Measurements from ENCODE around the gene CCNB1.
"Not testable (repeated sequence)": the region's sequence is repeated elsewhere in the genome, so short reads cannot be mapped to it uniquely, and the experiment has no call there.

The CCNB1 gene

GRCh38 chr5:69187342-69187741 is 20.4 kb downstream of the CCNB1 start:
- no peak for DNase-seq

GRCh38 chr5:69188811-69189161 is 21.8 kb downstream of the CCNB1 start:
- no peak for DNase-seq

- DNase-seq, result peak; percentile 91
Measured at GRCh38 chr5:69189162-69190086, 22.5 kb downstream of the CCNB1 start, which contains the start of gene CENPH. Gene CENPH (plus strand): TSS chr5:69189583. CDS start chr5:69189635, 52 bp downstream.

- DNase-seq, result no peak
Measured at GRCh38 chr5:69202497-69202896, 35.5 kb downstream of the CCNB1 start.

- DNase-seq, result no peak
Measured at GRCh38 chr5:69206528-69207190, 39.7 kb downstream of the CCNB1 start.

GRCh38 chr5:69209602-69210001 is 42.7 kb downstream of the CCNB1 start:
- no peak for DNase-seq

- DNase-seq, result no peak
Measured at GRCh38 chr5:69211200-69211599, 44.2 kb downstream of the CCNB1 start.

- DNase-seq, result no peak
Measured at GRCh38 chr5:69212022-69212421, 45.1 kb downstream of the CCNB1 start.

- DNase-seq, result no peak
Measured at GRCh38 chr5:69213513-69214215, 46.7 kb downstream of the CCNB1 start.

GRCh38 chr5:69217151-69217511 is 50.2 kb downstream of the CCNB1 start:
- no peak for DNase-seq

GRCh38 chr5:69217548-69218526 is 50.9 kb downstream of the CCNB1 start:
- peak; percentile 98 for DNase-seq

GRCh38 chr5:69219939-69220338 is 53.0 kb downstream of the CCNB1 start:
- DNase-seq, result no peak

- DNase-seq, result not testable (repeated sequence)
Measured at GRCh38 chr5:69220371-69220770, 53.4 kb downstream of the CCNB1 start.

- DNase-seq, result not testable (repeated sequence)
Measured at GRCh38 chr5:69220833-69221232, 53.9 kb downstream of the CCNB1 start.

GRCh38 chr5:69224520-69224919 is 57.6 kb downstream of the CCNB1 start:
- DNase-seq, result no peak

GRCh38 chr5:69225860-69226259 is 58.9 kb downstream of the CCNB1 start:
- DNase-seq, result no peak

Data from inflammatory macrophage treated with lipopolysaccharide for 4 hours (primary cell).